K562 (cell line): ENCODE data around the gene TPD52L3. TPM values are rescaled to one million over a fixed set of nuclear protein-coding genes. Genes with fewer than 3 reads are reported as not detected.

Experiments used
- ATAC-seq: fragments of 200-7000 bp; cut with Tn5 transposase; 3 replicates; pipeline ENCODE4 v1.9.1; 2020; ENCODE audit warnings: moderate library complexity
- BruUV-seq: library from RNA; stranded (reverse); fragments of 400-500 nt; replicated peaks from 2 replicates; lab custom pipeline; 2021; lab: Mats Ljungman, UMichigan
- CTCF ChIA-PET: fragments of 300-600 bp; formaldehyde crosslinking; extraction: SDS; loops from one replicate; lab custom pipeline; 2021; ENCODE audit warnings: low intra/inter-chr PET ratio; lab: Yijun Ruan, JAX
- POLR2A ChIA-PET: fragments of 300-600, 350-650 bp; sonication (Branson Sonifier 250); formaldehyde crosslinking; extraction: SDS; loops from one replicate; lab custom pipeline; 2021; ENCODE audit warnings: antibody characterized with exemption, inconsistent platforms; lab: Yijun Ruan, JAX
- DNase-seq, 4 experiments: peaks; one replicate each; pipeline versions ENCODE4 v3.0.0 to v3.0.0-alpha.2; 2011 to 2018; ENCODE audit warnings: low spot score in 3 of 4, mixed read lengths in 3 of 4; ENCODE audit errors: extremely low read depth in 1 of 4
- FAIRE-seq: peaks from 2 replicates; lab custom pipeline; 2011; peaks lifted over from hg19 to GRCh38; lab: Jason Lieb, UNC
- H2AFZ ChIP-seq: 2 replicates; pipeline ENCODE4 v1.6.0; 2011; ENCODE audit warnings: low read depth, low read length, control low read depth, inconsistent platforms
- H3K27ac ChIP-seq: fragments of 200-600 bp; 3 replicates; pipeline ENCODE4 v1.8.0; 2011; ENCODE audit warnings: low read depth, mild to moderate bottlenecking, control low read depth, inconsistent platforms, low read length, moderate library complexity, mixed read lengths; ENCODE audit errors: extremely low read depth
- H3K27me3 ChIP-seq, 2 experiments: fragments of 300-600 bp in 1 of 2; 2 replicates in 1 of 2; 3 replicates in 1 of 2; pipeline versions ENCODE4 v1.6.0 to v1.8.0; 2011; ENCODE audit warnings: inconsistent platforms in 2 of 2, low read length in 2 of 2, mild to moderate bottlenecking in 1 of 2, mixed read lengths in 1 of 2, moderate library complexity in 1 of 2; ENCODE audit not compliant: control insufficient read depth in 2 of 2, insufficient read depth in 2 of 2
- H3K36me3 ChIP-seq: fragments of 300-600 bp; 3 replicates; pipeline ENCODE4 v1.8.0; 2011; ENCODE audit warnings: mild to moderate bottlenecking, low read length, inconsistent platforms; ENCODE audit not compliant: control insufficient read depth, insufficient read depth
- H3K4me1 ChIP-seq, 2 experiments: fragments of 200-600 bp in 1 of 2; replicated peaks in 1 of 2; 2 replicates in 1 of 2; 3 replicates in 1 of 2; pipeline versions ENCODE4 v1.5.1 to v1.8.0; 2011; ENCODE audit warnings: inconsistent platforms in 2 of 2, low read length in 2 of 2, mild to moderate bottlenecking in 1 of 2, mixed read lengths in 1 of 2, moderate library complexity in 1 of 2; ENCODE audit not compliant: control insufficient read depth in 2 of 2, insufficient read depth in 2 of 2
- H3K4me2 ChIP-seq: 2 replicates; pipeline ENCODE4 v1.6.1; 2011; ENCODE audit warnings: low read length, control low read depth, inconsistent platforms, mixed read lengths; ENCODE audit not compliant: insufficient read depth
- H3K4me3 ChIP-seq: fragments of 200-600 bp; sonication (generic), shearing (Covaris generic); 2 replicates; pipeline ENCODE4 v1.5.1; 2016; ENCODE audit warnings: control low read depth, inconsistent platforms
- H3K79me2 ChIP-seq: fragments of 200-600 bp; 3 replicates; pipeline ENCODE4 v1.8.0; 2011; ENCODE audit warnings: low read length, inconsistent platforms; ENCODE audit not compliant: control insufficient read depth, insufficient read depth
- H3K9ac ChIP-seq, 2 experiments: 2 replicates each; pipeline versions ENCODE4 v1.6.0 to v1.6.1; 2011; ENCODE audit warnings: low read depth in 2 of 2, low read length in 2 of 2, control low read depth in 1 of 2, inconsistent platforms in 1 of 2, mild to moderate bottlenecking in 1 of 2, mixed read lengths in 1 of 2; ENCODE audit not compliant: insufficient read depth in 1 of 2
- H3K9me1 ChIP-seq: one replicate; pipeline ENCODE4 v1.6.0; 2011; ENCODE audit warnings: inconsistent platforms, mild to moderate bottlenecking, low read length, moderate library complexity; ENCODE audit not compliant: control insufficient read depth, insufficient read depth
- H3K9me3 ChIP-seq: replicated peaks from 2 replicates; pipeline ENCODE4 v1.5.1; 2011; ENCODE audit warnings: low read depth, low read length, inconsistent platforms; ENCODE audit not compliant: control insufficient read depth, insufficient read depth
- H4K20me1 ChIP-seq: replicated peaks from 2 replicates; pipeline ENCODE4 v1.6.1; 2011; ENCODE audit warnings: low read length, inconsistent platforms, mixed read lengths; ENCODE audit not compliant: control insufficient read depth, insufficient read depth
- ATF1 ChIP-seq, 2 experiments: fragments of 450-650 bp in 1 of 2; IDR thresholded peaks; 2 replicates each; pipeline ENCODE4 v1.6.1; 2016; ENCODE audit warnings: missing compliant biosample characterization in 1 of 2, missing genetic modification characterization in 1 of 2
- BMI1 ChIP-seq: fragments of 150-350 bp; IDR thresholded peaks from 2 replicates; pipeline ENCODE4 v1.6.1; 2014; ENCODE audit warnings: low read length
- BRD4 ChIP-seq: fragments of 200-600 bp; sonication (generic); IDR thresholded peaks from 2 replicates; pipeline ENCODE4 v1.6.1; 2017; ENCODE audit warnings: inconsistent platforms
- EP400 ChIP-seq: fragments of 450-650 bp; IDR thresholded peaks from 2 replicates; pipeline ENCODE4 v1.6.1; 2017; ENCODE audit warnings: antibody characterized with exemption, mild to moderate bottlenecking, moderate library complexity
- MYBL2 ChIP-seq, 2 experiments: fragments of 450-650 bp in 1 of 2; sonication (generic) in 1 of 2; formaldehyde crosslinking in 1 of 2; IDR thresholded peaks; 2 replicates each; pipeline versions ENCODE4 v1.6.1 to v1.8.1; 2017 to 2022; ENCODE audit warnings: borderline replicate concordance in 1 of 2, inconsistent platforms in 1 of 2, low read depth in 1 of 2, mild to moderate bottlenecking in 1 of 2, missing genetic modification reagents in 1 of 2, moderate library complexity in 1 of 2
- NCOA6 ChIP-seq: fragments of 450-650 bp; IDR thresholded peaks from 2 replicates; pipeline ENCODE4 v1.6.1; 2017; ENCODE audit warnings: mild to moderate bottlenecking
- NONO ChIP-seq, 2 experiments: fragments of 200-400 bp in 1 of 2; fragments of 450-650 bp in 1 of 2; formaldehyde crosslinking in 1 of 2; IDR thresholded peaks; 2 replicates each; pipeline ENCODE4 v1.6.1; 2017; ENCODE audit warnings: low read depth in 2 of 2, mild to moderate bottlenecking in 2 of 2, moderate library complexity in 2 of 2, low read length in 1 of 2
- RFX1 ChIP-seq: fragments of 450-650 bp; IDR thresholded peaks from 2 replicates; pipeline ENCODE4 v1.6.1; 2016; ENCODE audit warnings: mild to moderate bottlenecking, moderate library complexity
- RNF2 ChIP-seq: sonication (generic); IDR thresholded peaks from 2 replicates; pipeline ENCODE4 v1.6.1; 2016
- SIRT6 ChIP-seq: IDR thresholded peaks from one replicate; pipeline ENCODE4 v1.6.1; 2012; ENCODE audit warnings: low read depth, mild to moderate bottlenecking, control low read depth, inconsistent platforms, low read length, moderate library complexity
- TCF3 ChIP-seq: sonication (generic); formaldehyde crosslinking; IDR thresholded peaks from 2 replicates; pipeline ENCODE4 v1.4.0; 2020; ENCODE audit warnings: mild to moderate bottlenecking, missing genetic modification reagents
- TEAD2 ChIP-seq: fragments of 450-650 bp; IDR thresholded peaks from 2 replicates; pipeline ENCODE4 v1.6.1; 2016; ENCODE audit warnings: missing genetic modification characterization, control low read depth, missing compliant biosample characterization
- XRCC4 ChIP-seq: IDR thresholded peaks from one replicate; pipeline ENCODE4 v1.6.1; 2011; ENCODE audit not compliant: insufficient read depth, insufficient read length; ENCODE audit errors: extremely low read depth
- ZNF3 ChIP-seq: fragments of 250-450 bp; sonication (Bioruptor Pico); IDR thresholded peaks from 2 replicates; pipeline ENCODE4 v1.5.0; 2021; ENCODE audit warnings: mild to moderate bottlenecking, moderate library complexity
- ZNF780A ChIP-seq: fragments of 250-450 bp; sonication (Bioruptor Pico); IDR thresholded peaks from 2 replicates; pipeline ENCODE4 v1.5.0; 2021; ENCODE audit warnings: mild to moderate bottlenecking
- in situ Hi-C: fragments of 300-500 bp; cut with MboI; formaldehyde crosslinking; loops from 4 replicates; pipeline ENCODE4 v1.15.0; 2018; ENCODE audit warnings: inconsistent platforms, mixed read lengths
- intact Hi-C: fragments of 100-400 bp; cut with micrococcal nuclease; formaldehyde crosslinking; loops from 2 replicates; pipeline ENCODE4 v1.14.2; 2022
- polyA plus RNA-seq, 8 experiments: library from polyadenylated mRNA; depleted of rRNA in 4 of 8; stranded (reverse) in 5 of 8; unstranded in 3 of 8; fragments of >200 nt; fragmentation: Nextera tagmentation in 2 of 8; fragmentation: Illumina TruSeq in 1 of 8; extraction: Ambion mirVana in 2 of 8; extraction: Trizol in 1 of 8; gene quantifications; 2 replicates each; pipeline versions ENCODE4 v1.2.1 to v1.2.3, GENCODE V29; 2011 to 2014; ENCODE audit warnings: inconsistent platforms in 1 of 8, missing spikeins in 1 of 8
- total RNA-seq, 7 experiments: library from RNA; depleted of rRNA in 6 of 7; stranded (reverse); fragments of >200 nt in 6 of 7; fragmentation: Illumina TruSeq in 2 of 7; extraction: Trizol in 2 of 7; gene quantifications; 2 replicates each; pipeline versions ENCODE4 v1.2.1 to v1.2.3, GENCODE V29; 2011 to 2021; ENCODE audit warnings: low replicate concordance in 1 of 7
- TF ChIP-seq, protein P1 (sequence below): sonication (generic); formaldehyde crosslinking; IDR thresholded peaks from 2 replicates; pipeline ENCODE4 v1.8.0; 2022; ENCODE audit warnings: missing genetic modification reagents, mild to moderate bottlenecking, moderate library complexity, borderline replicate concordance
- TF ChIP-seq, protein P2 (sequence below): fragments of 250-450 bp; sonication (Bioruptor Pico); IDR thresholded peaks from 2 replicates; pipeline ENCODE4 v1.6.1; 2021; ENCODE audit warnings: mild to moderate bottlenecking
- TF ChIP-seq, protein P3 (sequence below): sonication (generic); formaldehyde crosslinking; IDR thresholded peaks from 2 replicates; pipeline ENCODE4 v1.9.0; 2022; ENCODE audit warnings: mild to moderate bottlenecking, missing genetic modification reagents
- TF ChIP-seq, protein P4 (sequence below): sonication (generic); formaldehyde crosslinking; IDR thresholded peaks from 2 replicates; pipeline ENCODE4 v1.8.1; 2023; ENCODE audit warnings: mild to moderate bottlenecking, missing genetic modification reagents

The TPD52L3 gene
- total and polyA plus RNA-seq, 9 of the 15 experiments (the other 6 are each of a cell fraction or from before 2014, with no cell fraction given), result not detected

DNA sequence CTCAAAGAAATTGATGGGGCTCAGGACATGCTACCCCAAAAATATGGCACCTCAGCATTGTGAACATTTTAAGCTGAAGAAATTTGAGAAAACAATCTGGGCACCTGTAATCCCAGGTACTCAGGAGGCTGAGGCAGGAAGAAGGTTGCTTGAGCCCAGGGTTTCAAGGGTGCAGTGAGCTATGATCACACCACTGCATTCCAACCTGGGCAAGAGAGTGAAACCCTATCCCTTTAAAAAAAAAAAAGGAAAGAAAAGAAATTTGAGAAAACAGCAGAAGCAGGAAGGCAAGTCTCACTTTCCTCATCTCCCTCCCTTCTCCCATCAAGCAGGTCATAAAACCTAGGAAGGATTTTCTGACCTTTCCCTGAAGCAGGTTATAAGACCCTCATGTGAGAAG is 23.6 kb downstream of the TPD52L3 start:
- H3K4me1 ChIP-seq, result no peaks in the 10 kb centered on the region
- no peak for DNase-seq
- no peak overlapping the region for H3K4me3 ChIP-seq
- H3K9me1 ChIP-seq, result no peaks in the 10 kb centered on the region
- no peak for TF ChIP-seq ZNF3 (CRISPR knock-in tag)
- TF ChIP-seq, protein P1, sequence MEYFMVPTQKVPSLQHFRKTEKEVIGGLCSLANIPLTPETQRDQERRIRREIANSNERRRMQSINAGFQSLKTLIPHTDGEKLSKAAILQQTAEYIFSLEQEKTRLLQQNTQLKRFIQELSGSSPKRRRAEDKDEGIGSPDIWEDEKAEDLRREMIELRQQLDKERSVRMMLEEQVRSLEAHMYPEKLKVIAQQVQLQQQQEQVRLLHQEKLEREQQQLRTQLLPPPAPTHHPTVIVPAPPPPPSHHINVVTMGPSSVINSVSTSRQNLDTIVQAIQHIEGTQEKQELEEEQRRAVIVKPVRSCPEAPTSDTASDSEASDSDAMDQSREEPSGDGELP (CRISPR knock-in tag), result no peak
- no peak for TF ChIP-seq EP400
- no peak for TF ChIP-seq ZNF780A (CRISPR knock-in tag)
- TF ChIP-seq NCOA6, result no peak
- TF ChIP-seq, protein P2, sequence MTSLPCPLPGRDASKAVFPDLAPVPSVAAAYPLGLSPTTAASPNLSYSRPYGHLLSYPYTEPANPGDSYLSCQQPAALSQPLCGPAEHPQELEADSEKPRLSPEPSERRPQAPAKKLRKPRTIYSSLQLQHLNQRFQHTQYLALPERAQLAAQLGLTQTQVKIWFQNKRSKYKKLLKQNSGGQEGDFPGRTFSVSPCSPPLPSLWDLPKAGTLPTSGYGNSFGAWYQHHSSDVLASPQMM (CRISPR knock-in tag), result no peak
- no peak for TF ChIP-seq SIRT6
- no peak for TF ChIP-seq TEAD2
- no peak for TF ChIP-seq RFX1
- TF ChIP-seq TCF3, result no peak
- TF ChIP-seq BRD4, result no peak
- TF ChIP-seq, protein P3, sequence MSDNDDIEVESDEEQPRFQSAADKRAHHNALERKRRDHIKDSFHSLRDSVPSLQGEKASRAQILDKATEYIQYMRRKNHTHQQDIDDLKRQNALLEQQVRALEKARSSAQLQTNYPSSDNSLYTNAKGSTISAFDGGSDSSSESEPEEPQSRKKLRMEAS (CRISPR knock-in tag), result no peak
- TF ChIP-seq BMI1, result no peak
- no peak for TF ChIP-seq XRCC4
- TF ChIP-seq ATF1 (CRISPR knock-in tag; IDR thresholded peaks at IDR 0.05), result no peak
- no peak for TF ChIP-seq ATF1 (tag; IDR thresholded peaks at IDR 0.05)
- TF ChIP-seq MYBL2 (IDR thresholded peaks at IDR 0.05; ENCODE audit: low read depth), result no peak
- no peak for TF ChIP-seq MYBL2 (CRISPR knock-in tag; IDR thresholded peaks at IDR 0.05; ENCODE audit: borderline replicate concordance)
- TF ChIP-seq RNF2, result no peak
- TF ChIP-seq, protein P4, sequence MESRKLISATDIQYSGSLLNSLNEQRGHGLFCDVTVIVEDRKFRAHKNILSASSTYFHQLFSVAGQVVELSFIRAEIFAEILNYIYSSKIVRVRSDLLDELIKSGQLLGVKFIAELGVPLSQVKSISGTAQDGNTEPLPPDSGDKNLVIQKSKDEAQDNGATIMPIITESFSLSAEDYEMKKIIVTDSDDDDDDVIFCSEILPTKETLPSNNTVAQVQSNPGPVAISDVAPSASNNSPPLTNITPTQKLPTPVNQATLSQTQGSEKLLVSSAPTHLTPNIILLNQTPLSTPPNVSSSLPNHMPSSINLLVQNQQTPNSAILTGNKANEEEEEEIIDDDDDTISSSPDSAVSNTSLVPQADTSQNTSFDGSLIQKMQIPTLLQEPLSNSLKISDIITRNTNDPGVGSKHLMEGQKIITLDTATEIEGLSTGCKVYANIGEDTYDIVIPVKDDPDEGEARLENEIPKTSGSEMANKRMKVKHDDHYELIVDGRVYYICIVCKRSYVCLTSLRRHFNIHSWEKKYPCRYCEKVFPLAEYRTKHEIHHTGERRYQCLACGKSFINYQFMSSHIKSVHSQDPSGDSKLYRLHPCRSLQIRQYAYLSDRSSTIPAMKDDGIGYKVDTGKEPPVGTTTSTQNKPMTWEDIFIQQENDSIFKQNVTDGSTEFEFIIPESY (CRISPR knock-in tag), result no peak
- no peak for TF ChIP-seq NONO (IDR thresholded peaks at IDR 0.05; ENCODE audit: low read depth in 2 of 2, low read length in 1 of 2)
- TF ChIP-seq, all 486 proteins: peak for 0
- H4K20me1 ChIP-seq, result no peaks in the 10 kb centered on the region
- H2AFZ ChIP-seq, result no peak overlapping the region
- H3K27ac ChIP-seq, result no peak overlapping the region
- BruUV-seq, result no TSS peak
- H3K4me2 ChIP-seq, result no peak overlapping the region
- FAIRE-seq (no peak), ATAC-seq (no peak)
- no peaks in the 10 kb centered on the region for H3K36me3 ChIP-seq
- no peak overlapping the region for H3K9ac ChIP-seq
- in situ Hi-C loops, result loop anchor here (5.0 kb wide), 1 partner anchor 216 kb away; no protein-coding TSS in a partner anchor
- CTCF ChIA-PET, result no interaction called here
- POLR2A ChIA-PET, result interaction anchor here (0.7 kb wide), 1 partner anchor 9 kb away, joined by 3 read pairs; no protein-coding TSS in a partner anchor
- no peaks in the 10 kb centered on the region for H3K79me2 ChIP-seq
- intact Hi-C loops, result no loop called here
- no peaks in the 10 kb centered on the region for H3K27me3 ChIP-seq
- H3K9me3 ChIP-seq, result no peaks in the 10 kb centered on the region
